Gastroesophageal sphincter (tissue), 3 donors: ENCODE measurements around the gene BLOC1S3.

Experiments
- EP300 ChIP-seq: sonication (generic); formaldehyde crosslinking; IDR thresholded peaks from one replicate; pipeline ENCODE4 v1.6.1; 2017; ENCODE audit warnings: antibody characterized with exemption, mild to moderate bottlenecking
- POLR2A ChIP-seq, 2 donors: fragments of 450-650 bp; IDR thresholded peaks; one replicate each; pipeline ENCODE4 v1.6.1; 2017; ENCODE audit warnings: antibody characterized with exemption in 2 of 2, mild to moderate bottlenecking in 2 of 2, moderate library complexity in 1 of 2
- POLR2AphosphoS5 ChIP-seq: sonication (generic); formaldehyde crosslinking; IDR thresholded peaks from one replicate; pipeline ENCODE4 v1.6.1; 2017; ENCODE audit warnings: antibody characterized with exemption
- TF ChIP-seq, protein P1 (sequence below), 4 experiments: fragments of 200-600 bp in 2 of 4; fragments of 450-650 bp in 2 of 4; sonication (generic) in 1 of 4; IDR thresholded peaks; one replicate each; pipeline ENCODE4 v1.5.1; 2017 to 2019; ENCODE audit warnings: antibody characterized with exemption in 4 of 4, mild to moderate bottlenecking in 2 of 4, moderate library complexity in 2 of 4

DNA sequence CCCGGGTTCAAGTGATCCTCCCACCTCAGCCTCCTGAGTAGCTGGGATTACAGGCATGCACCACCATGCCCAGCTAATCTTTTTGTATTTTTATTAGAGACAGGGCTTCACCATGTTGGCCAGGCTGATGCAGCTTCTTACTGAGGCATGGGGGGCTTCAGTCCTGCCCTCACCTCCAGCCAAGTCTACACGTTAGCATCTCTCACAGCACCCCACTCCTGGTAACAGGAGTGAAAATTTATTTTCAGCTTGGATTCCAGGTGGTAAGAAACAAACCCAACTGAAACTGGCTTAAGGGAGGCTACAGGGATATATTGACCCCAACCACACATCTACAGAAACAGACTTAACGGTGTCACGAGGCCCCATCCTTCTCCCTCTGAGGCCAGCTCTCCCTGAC lies 28.4 kb upstream of the BLOC1S3 start:
- TF ChIP-seq, protein P1, sequence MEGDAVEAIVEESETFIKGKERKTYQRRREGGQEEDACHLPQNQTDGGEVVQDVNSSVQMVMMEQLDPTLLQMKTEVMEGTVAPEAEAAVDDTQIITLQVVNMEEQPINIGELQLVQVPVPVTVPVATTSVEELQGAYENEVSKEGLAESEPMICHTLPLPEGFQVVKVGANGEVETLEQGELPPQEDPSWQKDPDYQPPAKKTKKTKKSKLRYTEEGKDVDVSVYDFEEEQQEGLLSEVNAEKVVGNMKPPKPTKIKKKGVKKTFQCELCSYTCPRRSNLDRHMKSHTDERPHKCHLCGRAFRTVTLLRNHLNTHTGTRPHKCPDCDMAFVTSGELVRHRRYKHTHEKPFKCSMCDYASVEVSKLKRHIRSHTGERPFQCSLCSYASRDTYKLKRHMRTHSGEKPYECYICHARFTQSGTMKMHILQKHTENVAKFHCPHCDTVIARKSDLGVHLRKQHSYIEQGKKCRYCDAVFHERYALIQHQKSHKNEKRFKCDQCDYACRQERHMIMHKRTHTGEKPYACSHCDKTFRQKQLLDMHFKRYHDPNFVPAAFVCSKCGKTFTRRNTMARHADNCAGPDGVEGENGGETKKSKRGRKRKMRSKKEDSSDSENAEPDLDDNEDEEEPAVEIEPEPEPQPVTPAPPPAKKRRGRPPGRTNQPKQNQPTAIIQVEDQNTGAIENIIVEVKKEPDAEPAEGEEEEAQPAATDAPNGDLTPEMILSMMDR (IDR thresholded peaks at IDR 0.05): no peak
- TF ChIP-seq POLR2AphosphoS5 (no peak), POLR2A (IDR thresholded peaks at IDR 0.05) (no peak), EP300 (no peak)
